Natural killer cell (primary cell): ENCODE results near the gene SLC35E1. TPM values are rescaled to one million over a fixed set of nuclear protein-coding genes. Genes with fewer than 3 reads are reported as not detected.

Experiments
- ATAC-seq, 3 donors: fragments of 150-1000 bp in 2 of 3; fragments of 200-7000 bp in 1 of 3; cut with Tn5 transposase; 1 replicate in 1 of 3; 2 replicates in 2 of 3; pipeline ENCODE4 v1.10.0; 2021; ENCODE audit warnings: mild to moderate bottlenecking in 2 of 3, moderate library complexity in 2 of 3
- DNase-seq, 2 donors: peaks; one replicate each; pipeline versions ENCODE4 v3.0.0 to v3.0.0-alpha.2; 2013 to 2021; ENCODE audit warnings: mixed read lengths in 1 of 2
- H3K27ac ChIP-seq: one replicate; pipeline ENCODE4 v1.5.1; 2013; ENCODE audit warnings: mild to moderate bottlenecking, low read length
- H3K27me3 ChIP-seq: one replicate; pipeline ENCODE4 v1.6.1; 2013; ENCODE audit warnings: low read length; ENCODE audit not compliant: control insufficient read depth, insufficient read depth
- H3K36me3 ChIP-seq: one replicate; pipeline ENCODE4 v1.6.1; 2013; ENCODE audit warnings: low read length; ENCODE audit not compliant: control insufficient read depth, insufficient read depth
- H3K4me1 ChIP-seq: one replicate; pipeline ENCODE4 v1.6.1; 2013; ENCODE audit warnings: low read length; ENCODE audit not compliant: control insufficient read depth, insufficient read depth
- H3K4me3 ChIP-seq: one replicate; pipeline ENCODE4 v1.5.1; 2013; ENCODE audit warnings: low read length
- H3K9me3 ChIP-seq: one replicate; pipeline ENCODE4 v1.6.1; 2013; ENCODE audit warnings: low read length; ENCODE audit not compliant: control insufficient read depth, insufficient read depth
- H3K27ac Mint-ChIP-seq, 2 donors: one replicate each; pipeline ENCODE4 v1.8.0; 2022; ENCODE audit warnings: mild to moderate bottlenecking in 2 of 2, mixed read lengths in 2 of 2, moderate library complexity in 1 of 2
- H3K27me3 Mint-ChIP-seq, 2 donors: one replicate each; pipeline ENCODE4 v1.8.0; 2022; ENCODE audit warnings: low read depth in 2 of 2, mixed read lengths in 2 of 2
- H3K36me3 Mint-ChIP-seq: one replicate; pipeline ENCODE4 v1.8.0; 2022; ENCODE audit warnings: mixed read lengths
- H3K4me1 Mint-ChIP-seq, 2 donors: one replicate each; pipeline ENCODE4 v1.8.0; 2022; ENCODE audit warnings: mixed read lengths in 2 of 2
- H3K4me3 Mint-ChIP-seq: one replicate; pipeline ENCODE4 v1.8.0; 2022; ENCODE audit warnings: mild to moderate bottlenecking, moderate library complexity, mixed read lengths
- H3K9me3 Mint-ChIP-seq, 2 donors: one replicate each; pipeline ENCODE4 v1.8.0; 2022; ENCODE audit warnings: mixed read lengths in 2 of 2
- WGBS: methylation state at CpG from one replicate; pipeline ENCODE4 v1.1.7; 2013; ENCODE audit warnings: missing lambda C conversion rate; ENCODE audit not compliant: insufficient coverage; 5-methylcytosine and 5-hydroxymethylcytosine counted together
- intact Hi-C: fragments of 100-400 bp; cut with micrococcal nuclease; formaldehyde crosslinking; loops from one replicate; pipeline ENCODE4 v1.14.2; 2022
- total RNA-seq, 4 donors: library from RNA; stranded (reverse); fragments of 120-200 nt in 1 of 4; gene quantifications; one replicate each; pipeline versions ENCODE4 v1.2.3 to v1.2.4, GENCODE V29; 2013 to 2022
- TF ChIP-seq, protein P1 (sequence below): fragments of 200-600 bp; IDR thresholded peaks from one replicate; pipeline ENCODE4 v1.8.0; 2022; ENCODE audit warnings: antibody characterized with exemption

Gene SLC35E1
- total RNA-seq, 3 donors from 2014 or later (not counting 1 experiment from before 2014, with no cell fraction given) = 53.2 to 55.5 (median 54.2) TPM

DNA sequence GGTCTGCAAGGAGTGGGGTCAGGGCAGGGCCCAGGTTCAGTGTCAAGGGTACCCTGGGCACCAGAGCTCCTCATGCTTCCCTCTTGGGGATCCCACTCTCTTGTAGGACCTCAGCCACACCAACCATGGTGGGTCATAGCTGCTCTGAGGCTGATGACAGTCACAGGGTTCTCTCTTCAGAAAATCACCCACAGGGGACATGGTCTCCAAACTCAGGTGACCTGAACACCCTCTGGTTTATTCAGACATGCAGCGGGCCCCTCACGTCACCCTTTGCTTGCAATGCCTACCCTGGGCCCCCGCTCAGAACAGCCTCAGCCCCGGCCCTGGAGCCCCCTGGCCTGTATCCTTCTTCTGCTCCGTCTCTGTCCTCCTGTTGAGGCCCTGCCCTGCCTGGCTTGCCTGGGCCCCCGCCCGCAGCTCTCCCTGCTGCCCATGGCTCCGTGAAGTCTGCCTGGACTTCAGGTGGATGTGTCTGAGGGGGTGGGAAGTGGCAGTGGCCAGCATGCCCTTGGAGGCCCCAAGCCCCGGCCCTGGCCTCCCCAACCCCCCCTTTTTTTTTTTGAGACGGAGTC, 50.4 kb downstream of the SLC35E1 start:
- Mint-ChIP-seq H3K27ac (no peak overlapping the region), H3K4me1 (peaks cover 4 to 8% of the 10 kb centered on the region in 2 donors), H3K27me3 (no peaks in the 10 kb centered on the region), H3K36me3 (no peaks in the 10 kb centered on the region), H3K4me3 (no peak overlapping the region), H3K9me3 (no peaks in the 10 kb centered on the region)
- 98% methylated on average over 9 of the region's 10 CpGs for WGBS
- DNase-seq = no peak
- intact Hi-C loops = no loop called here
- no peak overlapping the region for H3K27ac ChIP-seq
- peaks cover 9% of the 10 kb centered on the region for H3K4me1 ChIP-seq
- H3K36me3 ChIP-seq = peaks cover 79% of the 10 kb centered on the region
- TF ChIP-seq, protein P1, sequence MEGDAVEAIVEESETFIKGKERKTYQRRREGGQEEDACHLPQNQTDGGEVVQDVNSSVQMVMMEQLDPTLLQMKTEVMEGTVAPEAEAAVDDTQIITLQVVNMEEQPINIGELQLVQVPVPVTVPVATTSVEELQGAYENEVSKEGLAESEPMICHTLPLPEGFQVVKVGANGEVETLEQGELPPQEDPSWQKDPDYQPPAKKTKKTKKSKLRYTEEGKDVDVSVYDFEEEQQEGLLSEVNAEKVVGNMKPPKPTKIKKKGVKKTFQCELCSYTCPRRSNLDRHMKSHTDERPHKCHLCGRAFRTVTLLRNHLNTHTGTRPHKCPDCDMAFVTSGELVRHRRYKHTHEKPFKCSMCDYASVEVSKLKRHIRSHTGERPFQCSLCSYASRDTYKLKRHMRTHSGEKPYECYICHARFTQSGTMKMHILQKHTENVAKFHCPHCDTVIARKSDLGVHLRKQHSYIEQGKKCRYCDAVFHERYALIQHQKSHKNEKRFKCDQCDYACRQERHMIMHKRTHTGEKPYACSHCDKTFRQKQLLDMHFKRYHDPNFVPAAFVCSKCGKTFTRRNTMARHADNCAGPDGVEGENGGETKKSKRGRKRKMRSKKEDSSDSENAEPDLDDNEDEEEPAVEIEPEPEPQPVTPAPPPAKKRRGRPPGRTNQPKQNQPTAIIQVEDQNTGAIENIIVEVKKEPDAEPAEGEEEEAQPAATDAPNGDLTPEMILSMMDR = no peak
- H3K27me3 ChIP-seq = no peaks in the 10 kb centered on the region
- no peak overlapping the region for H3K4me3 ChIP-seq
- ATAC-seq = no peak
- H3K9me3 ChIP-seq = no peaks in the 10 kb centered on the region

DNA sequence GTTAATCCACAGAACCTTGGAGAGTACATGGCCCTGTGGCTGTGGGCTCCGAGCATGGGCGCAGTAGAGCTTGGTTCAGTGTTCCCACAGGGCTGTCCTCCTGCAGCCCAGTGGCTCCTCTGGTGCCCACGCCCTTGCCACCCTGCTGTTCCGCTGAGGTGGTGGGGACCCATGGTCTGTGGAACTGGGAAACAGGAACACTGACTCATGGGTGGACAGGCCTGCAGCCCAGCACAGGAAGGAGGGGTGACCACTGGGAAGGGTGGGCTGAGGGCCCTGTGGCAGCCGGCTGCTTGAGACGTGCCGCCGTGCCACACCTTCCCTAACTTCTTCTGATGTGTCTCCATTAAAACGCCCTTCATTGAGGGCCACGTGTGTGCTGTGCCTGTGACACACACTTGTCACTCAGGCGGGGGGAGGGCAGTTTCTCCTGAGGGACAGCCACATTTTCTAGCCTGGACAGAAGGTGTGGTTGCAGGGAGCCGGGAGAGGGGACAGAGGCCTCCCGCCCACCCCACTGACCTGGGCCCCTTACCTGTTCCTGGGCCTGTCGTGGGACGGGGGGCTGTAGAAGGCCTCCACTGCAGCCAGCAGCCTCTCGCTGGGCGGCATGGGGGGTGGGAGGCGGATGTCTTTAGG, 51.1 kb downstream of the SLC35E1 start:
- Mint-ChIP-seq H3K4me1 (peaks cover 7% of the 10 kb centered on the region in 2 donors), H3K27ac (no peak overlapping the region), H3K36me3 (no peaks in the 10 kb centered on the region), H3K9me3 (no peaks in the 10 kb centered on the region), H3K27me3 (no peaks in the 10 kb centered on the region), H3K4me3 (no peak overlapping the region)
- H3K4me3 ChIP-seq = no peak overlapping the region
- ATAC-seq (no peak), DNase-seq (no peak)
- no peaks in the 10 kb centered on the region for H3K27me3 ChIP-seq
- no peak overlapping the region for H3K27ac ChIP-seq
- peaks cover 74% of the 10 kb centered on the region for H3K36me3 ChIP-seq
- intact Hi-C loops = no loop called here
- no peaks in the 10 kb centered on the region for H3K9me3 ChIP-seq
- peaks cover 13% of the 10 kb centered on the region for H3K4me1 ChIP-seq
- TF ChIP-seq, protein P1 = no peak
- 95% methylated on average over 18 of the region's 18 CpGs for WGBS

DNA sequence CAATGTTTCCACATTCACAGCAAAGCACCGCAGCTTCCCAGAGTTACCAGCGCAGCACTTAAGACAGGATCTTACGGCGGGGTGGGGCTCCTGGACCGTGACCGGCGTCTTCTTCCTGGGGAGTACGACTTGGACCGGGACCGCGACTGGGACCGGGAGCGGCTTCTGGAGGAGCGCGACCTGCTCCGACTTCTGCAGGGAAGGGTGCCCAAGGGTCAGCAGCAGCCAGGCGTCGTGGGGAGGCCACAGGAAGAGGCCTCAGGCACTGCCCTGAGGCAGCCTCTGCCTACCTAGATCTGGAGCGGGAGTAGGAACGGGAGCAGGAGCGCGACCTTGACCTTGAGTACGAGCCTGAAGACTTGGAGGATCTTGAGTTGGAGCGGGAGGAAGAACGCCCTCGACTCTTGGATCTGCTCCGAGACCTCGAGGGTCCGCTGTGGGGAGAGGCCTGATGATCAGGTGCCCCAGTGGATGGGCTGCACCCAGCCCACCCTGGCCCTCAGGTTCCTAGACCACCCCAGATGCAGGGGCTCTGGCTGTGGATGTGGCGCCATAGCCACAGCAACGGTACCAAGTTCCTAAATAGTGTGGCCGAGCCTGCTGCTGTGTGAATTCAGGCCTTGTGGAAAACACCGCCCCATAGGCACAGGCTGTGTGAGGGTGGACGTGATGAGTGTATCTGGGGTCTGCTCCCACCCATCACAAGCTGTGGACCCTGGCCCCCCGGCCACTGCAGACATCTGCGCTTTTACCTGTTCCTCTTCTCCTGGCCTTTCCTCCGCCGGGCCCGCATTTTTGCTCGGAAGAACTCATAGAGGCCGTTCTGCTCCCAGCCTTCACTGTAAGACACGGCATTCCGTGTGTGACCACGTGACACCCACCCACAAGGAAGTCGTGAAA, 51.9 kb downstream of the SLC35E1 start:
- DNase-seq = no peak
- no peak overlapping the region for H3K4me3 Mint-ChIP-seq
- no peak overlapping the region for H3K4me3 ChIP-seq
- no peaks in the 10 kb centered on the region for H3K9me3 Mint-ChIP-seq
- peaks cover 70% of the 10 kb centered on the region for H3K36me3 ChIP-seq
- peaks cover 13% of the 10 kb centered on the region for H3K4me1 ChIP-seq
- no peak for ATAC-seq
- 96% methylated on average over 45 of the region's 45 CpGs for WGBS
- intact Hi-C loops = no loop called here
- no peaks in the 10 kb centered on the region for H3K9me3 ChIP-seq
- TF ChIP-seq, protein P1 = no peak
- no peak overlapping the region for H3K27ac ChIP-seq
- H3K27me3 ChIP-seq = no peaks in the 10 kb centered on the region
- peaks cover 7% of the 10 kb centered on the region in 2 donors for H3K4me1 Mint-ChIP-seq
- no peaks in the 10 kb centered on the region for H3K27me3 Mint-ChIP-seq
- H3K36me3 Mint-ChIP-seq = no peaks in the 10 kb centered on the region
- H3K27ac Mint-ChIP-seq = no peak overlapping the region
